HepG2 (cell line): ENCODE data around the gene PRELID1. TPM values are rescaled to one million over a fixed set of nuclear protein-coding genes. Genes with fewer than 3 reads are reported as not detected.

Source experiments
- ARID4A ChIP-seq: sonication (generic); formaldehyde crosslinking; IDR thresholded peaks from 2 replicates; pipeline ENCODE4 v1.5.0; 2020; ENCODE audit warnings: mild to moderate bottlenecking, missing genetic modification reagents, borderline replicate concordance
- CBX5 ChIP-seq: sonication (generic); formaldehyde crosslinking; IDR thresholded peaks from 2 replicates; pipeline ENCODE4 v1.4.0; 2020; ENCODE audit warnings: missing genetic modification reagents, borderline replicate concordance
- CCDC6 ChIP-seq: sonication (generic); formaldehyde crosslinking; IDR thresholded peaks from 2 replicates; pipeline ENCODE4 v1.8.1; 2022; ENCODE audit warnings: mild to moderate bottlenecking, missing genetic modification reagents, moderate library complexity
- EED ChIP-seq: sonication (generic); formaldehyde crosslinking; IDR thresholded peaks from 2 replicates; pipeline ENCODE4 v1.5.0; 2020; ENCODE audit warnings: mild to moderate bottlenecking, missing genetic modification reagents
- GABPB1 ChIP-seq: IDR thresholded peaks from 2 replicates; pipeline ENCODE4 v1.6.1; 2016; ENCODE audit warnings: mild to moderate bottlenecking, missing genetic modification reagents, moderate library complexity, missing compliant biosample characterization
- GTF3A ChIP-seq: sonication (generic); formaldehyde crosslinking; conservative IDR thresholded peaks from 2 replicates; pipeline ENCODE4 v1.4.0; 2020; ENCODE audit warnings: mild to moderate bottlenecking, missing genetic modification reagents
- IRF2 ChIP-seq: IDR thresholded peaks from 2 replicates; pipeline ENCODE4 v1.6.1; 2018; ENCODE audit warnings: missing genetic modification reagents, missing compliant biosample characterization
- TCF7 ChIP-seq: sonication (generic); IDR thresholded peaks from 2 replicates; pipeline ENCODE4 v1.6.1; 2016; ENCODE audit warnings: antibody characterized with exemption, low read depth
- ZNF121 ChIP-seq: sonication (generic); formaldehyde crosslinking; IDR thresholded peaks from 2 replicates; pipeline ENCODE4 v1.5.0; 2020; ENCODE audit warnings: mild to moderate bottlenecking, missing genetic modification reagents
- ZNF251 ChIP-seq: sonication (generic); formaldehyde crosslinking; IDR thresholded peaks from 2 replicates; pipeline ENCODE4 v1.9.0; 2021; ENCODE audit warnings: mild to moderate bottlenecking, missing genetic modification reagents
- ZNF431 ChIP-seq: sonication (generic); formaldehyde crosslinking; IDR thresholded peaks from 2 replicates; pipeline ENCODE4 v1.9.0; 2022; ENCODE audit warnings: missing genetic modification reagents, low read depth, mild to moderate bottlenecking, borderline replicate concordance
- ZNF543 ChIP-seq: sonication (generic); formaldehyde crosslinking; IDR thresholded peaks from 2 replicates; pipeline ENCODE4 v1.4.0; 2020; ENCODE audit warnings: mild to moderate bottlenecking, missing genetic modification reagents
- ZNF574 ChIP-seq: sonication (generic); formaldehyde crosslinking; IDR thresholded peaks from 2 replicates; pipeline ENCODE4 v1.4.0; 2020; ENCODE audit warnings: missing genetic modification reagents
- polyA plus RNA-seq, 8 experiments: library from polyadenylated mRNA; depleted of rRNA in 3 of 8; stranded (reverse) in 7 of 8; unstranded in 1 of 8; fragments of >200 nt; fragmentation: Illumina TruSeq in 4 of 8; extraction: Trizol in 4 of 8; gene quantifications; 2 replicates each; pipeline versions ENCODE4 v1.2.1 to v1.2.3, GENCODE V29; 2011 to 2016; ENCODE audit warnings: low read depth in 4 of 8, missing spikeins in 1 of 8, mixed read lengths in 1 of 8; ENCODE audit not compliant: insufficient read depth in 1 of 8
- total RNA-seq, 5 experiments: library from RNA; depleted of rRNA; stranded (reverse); fragments of >200 nt; fragmentation: Illumina TruSeq; extraction: Trizol; gene quantifications; 2 replicates each; pipeline ENCODE4 v1.2.3, GENCODE V29; 2016; ENCODE audit warnings: low read depth in 1 of 5
- TF ChIP-seq, protein P1 (sequence below): sonication (generic); formaldehyde crosslinking; IDR thresholded peaks from 2 replicates; pipeline ENCODE4 v1.9.0; 2021; ENCODE audit warnings: missing genetic modification reagents, mild to moderate bottlenecking, borderline replicate concordance
- TF ChIP-seq, protein P2 (sequence below), 2 experiments: sonication (generic) in 1 of 2; formaldehyde crosslinking in 1 of 2; IDR thresholded peaks; 2 replicates each; pipeline versions ENCODE4 v1.4.0 to v1.6.1; 2016 to 2020; ENCODE audit warnings: borderline replicate concordance in 1 of 2, low read depth in 1 of 2, mild to moderate bottlenecking in 1 of 2, missing genetic modification reagents in 1 of 2

The PRELID1 gene
- total and polyA plus RNA-seq, 2 of the 13 experiments (the other 11 are each of a cell fraction or from before 2014, with no cell fraction given): 250 to 271 TPM

- TF ChIP-seq GTF3A (no peak), ZNF251 (no peak), ZNF121 (peak; percentile 41; the same call in 1 of the 2 replicates), IRF2 (CRISPR knock-in tag) (no peak; the same call in 1 of the 2 replicates), GABPB1 (CRISPR knock-in tag) (0 out of 2 replicates have a peak, but pooled peaks have one; percentile 13), CCDC6 (CRISPR knock-in tag) (no peak), EED (CRISPR knock-in tag) (no peak), CBX5 (CRISPR knock-in tag) (peak; percentile 25; the same call in 1 of the 2 replicates), ZNF543 (CRISPR knock-in tag) (no peak), ZNF574 (CRISPR knock-in tag) (peak; percentile 74), TCF7 (no peak), ARID4A (peak; percentile 61; the same call in 1 of the 2 replicates), ZNF431 (CRISPR knock-in tag) (no peak)
- TF ChIP-seq, protein P1, sequence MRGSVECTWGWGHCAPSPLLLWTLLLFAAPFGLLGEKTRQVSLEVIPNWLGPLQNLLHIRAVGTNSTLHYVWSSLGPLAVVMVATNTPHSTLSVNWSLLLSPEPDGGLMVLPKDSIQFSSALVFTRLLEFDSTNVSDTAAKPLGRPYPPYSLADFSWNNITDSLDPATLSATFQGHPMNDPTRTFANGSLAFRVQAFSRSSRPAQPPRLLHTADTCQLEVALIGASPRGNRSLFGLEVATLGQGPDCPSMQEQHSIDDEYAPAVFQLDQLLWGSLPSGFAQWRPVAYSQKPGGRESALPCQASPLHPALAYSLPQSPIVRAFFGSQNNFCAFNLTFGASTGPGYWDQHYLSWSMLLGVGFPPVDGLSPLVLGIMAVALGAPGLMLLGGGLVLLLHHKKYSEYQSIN (CRISPR knock-in tag): no peak
- TF ChIP-seq, protein P2, sequence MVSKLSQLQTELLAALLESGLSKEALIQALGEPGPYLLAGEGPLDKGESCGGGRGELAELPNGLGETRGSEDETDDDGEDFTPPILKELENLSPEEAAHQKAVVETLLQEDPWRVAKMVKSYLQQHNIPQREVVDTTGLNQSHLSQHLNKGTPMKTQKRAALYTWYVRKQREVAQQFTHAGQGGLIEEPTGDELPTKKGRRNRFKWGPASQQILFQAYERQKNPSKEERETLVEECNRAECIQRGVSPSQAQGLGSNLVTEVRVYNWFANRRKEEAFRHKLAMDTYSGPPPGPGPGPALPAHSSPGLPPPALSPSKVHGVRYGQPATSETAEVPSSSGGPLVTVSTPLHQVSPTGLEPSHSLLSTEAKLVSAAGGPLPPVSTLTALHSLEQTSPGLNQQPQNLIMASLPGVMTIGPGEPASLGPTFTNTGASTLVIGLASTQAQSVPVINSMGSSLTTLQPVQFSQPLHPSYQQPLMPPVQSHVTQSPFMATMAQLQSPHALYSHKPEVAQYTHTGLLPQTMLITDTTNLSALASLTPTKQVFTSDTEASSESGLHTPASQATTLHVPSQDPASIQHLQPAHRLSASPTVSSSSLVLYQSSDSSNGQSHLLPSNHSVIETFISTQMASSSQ (IDR thresholded peaks at IDR 0.05; ENCODE audit: low read depth): no peak
- TF ChIP-seq, protein P2 (CRISPR knock-in tag; IDR thresholded peaks at IDR 0.05; ENCODE audit: borderline replicate concordance): no peak
These were observed 6.0 kb downstream of the PRELID1 start (continued) for GRCh38 chr5:177309351-177310191.
